GM19240 (cell line): ENCODE results near the gene MYO16.
"Not testable (repeated sequence)": the region's sequence is repeated elsewhere in the genome, so short reads cannot be mapped to it uniquely, and the experiment has no call there.

ENCODE experiments used
- DNase-seq: peaks from one replicate; pipeline ENCODE4 v3.0.0; 2011; ENCODE audit warnings: low spot score; ENCODE audit not compliant: insufficient read length

Gene MYO16

DNA sequence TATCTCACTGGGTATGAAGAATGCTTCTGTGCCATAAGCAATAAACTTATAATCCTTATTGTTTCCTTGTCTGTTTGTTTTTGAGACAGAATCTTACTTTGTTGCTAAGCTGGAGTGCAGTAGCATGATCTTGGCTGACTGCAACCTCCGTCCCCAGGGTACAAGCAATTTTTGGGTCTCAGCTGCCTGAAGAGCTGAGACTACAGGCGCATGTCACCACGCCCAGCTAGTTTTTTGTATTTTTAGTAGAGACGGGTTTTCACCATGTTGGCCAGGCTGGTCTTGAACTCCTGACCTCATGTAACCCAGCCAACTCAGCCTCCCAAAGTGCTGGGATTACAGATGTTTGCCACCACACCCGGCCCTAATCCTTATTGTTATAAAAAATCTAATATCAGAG lies 112.5 kb downstream of the MYO16 start:
- no peak for DNase-seq

DNA sequence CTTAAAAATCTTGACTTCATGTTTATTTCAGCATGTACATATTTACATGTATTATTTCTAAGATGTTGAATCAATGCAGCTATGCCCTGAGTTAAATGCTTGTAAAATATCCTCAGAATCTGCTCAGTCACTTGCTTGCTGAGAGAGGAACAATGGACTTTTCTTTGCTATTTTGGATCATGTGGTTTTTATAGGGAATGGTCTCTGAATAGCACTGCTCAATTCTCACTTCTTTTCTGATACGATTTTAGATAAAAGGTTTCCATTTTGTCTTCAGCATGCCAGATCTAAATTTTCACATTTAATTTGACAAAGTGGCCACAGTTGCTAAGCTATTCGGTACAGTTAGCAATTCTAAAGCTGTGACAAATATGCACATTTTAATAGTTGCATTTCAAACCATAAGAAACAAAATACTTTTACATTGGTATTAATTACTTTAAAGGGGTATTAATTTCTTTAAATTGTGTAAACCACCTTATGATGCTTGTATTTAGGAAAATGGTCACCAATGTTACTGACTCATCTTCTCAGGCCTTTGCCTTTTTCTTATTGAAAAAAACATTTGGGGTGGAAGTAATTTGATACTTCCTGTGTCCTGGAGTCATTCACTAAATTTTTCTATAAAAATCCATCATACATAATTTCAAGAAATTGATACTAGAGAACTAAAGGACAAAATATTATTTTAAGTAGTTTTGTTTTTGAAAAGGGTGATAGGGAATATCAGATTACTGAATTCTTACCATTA lies 113.5 kb downstream of the MYO16 start:
- no peak for DNase-seq

DNA sequence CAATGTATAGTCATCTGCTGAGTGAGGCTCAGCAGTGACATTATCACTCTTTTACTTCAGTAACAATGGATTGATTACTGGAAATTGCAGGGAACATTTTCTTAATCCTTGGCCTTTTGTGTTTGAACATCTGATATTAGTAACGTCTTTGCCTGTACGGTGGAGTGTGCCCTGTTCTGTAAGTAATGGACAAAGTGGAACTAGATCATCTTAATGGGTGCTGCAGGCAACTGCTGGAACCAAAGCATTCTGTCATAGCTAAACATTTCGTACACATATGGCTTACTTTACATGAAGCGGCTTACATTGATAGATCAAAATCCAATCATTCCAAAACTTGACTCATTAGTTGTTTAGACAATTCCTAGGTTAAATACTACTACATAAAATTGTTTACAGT lies 114.1 kb downstream of the MYO16 start:
- no peak for DNase-seq

DNA sequence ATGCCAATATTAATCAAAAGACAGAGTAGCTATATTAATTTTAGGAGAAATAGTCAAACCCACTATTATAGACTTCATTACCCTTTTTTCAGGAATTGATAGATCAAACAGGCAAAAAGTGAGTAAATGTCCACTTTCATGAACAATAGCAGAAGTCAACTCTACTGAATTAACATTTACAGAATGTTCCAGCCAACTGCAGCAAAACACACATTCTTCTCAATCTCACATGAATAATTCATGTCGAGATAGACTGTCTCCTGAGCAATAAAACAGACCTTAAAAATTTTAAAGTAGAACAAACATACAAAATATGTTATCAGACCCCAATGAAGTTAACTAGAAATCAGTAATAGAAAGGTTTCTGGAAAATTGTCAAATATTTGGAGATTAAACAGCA lies 118.4 kb downstream of the MYO16 start:
- DNase-seq = no peak

- DNase-seq = no peak
These were observed 122.9 kb downstream of the MYO16 start for GRCh38 chr13:108752276-108752675.

DNA sequence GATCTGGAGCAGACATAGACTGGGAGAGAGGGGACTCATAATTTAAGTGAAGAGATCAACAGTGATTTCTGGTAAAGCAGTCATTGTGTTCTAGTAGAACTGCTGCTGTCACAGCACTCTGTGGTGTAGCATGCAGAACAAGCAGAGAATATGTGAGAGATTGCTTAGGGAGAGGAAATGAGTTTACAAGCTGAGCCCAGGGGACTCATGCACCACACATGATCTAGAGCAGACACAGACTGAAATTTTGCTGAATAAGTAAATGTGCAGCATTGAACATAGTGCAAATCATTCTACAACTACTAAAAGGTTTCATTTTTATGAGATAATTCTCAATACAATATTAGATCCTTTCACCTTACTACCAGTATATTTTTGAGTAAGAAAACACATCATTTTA lies 125.7 kb downstream of the MYO16 start:
- DNase-seq = no peak

GRCh38 chr13:108760129-108760528 lies 130.7 kb downstream of the MYO16 start:
- no peak for DNase-seq

DNA sequence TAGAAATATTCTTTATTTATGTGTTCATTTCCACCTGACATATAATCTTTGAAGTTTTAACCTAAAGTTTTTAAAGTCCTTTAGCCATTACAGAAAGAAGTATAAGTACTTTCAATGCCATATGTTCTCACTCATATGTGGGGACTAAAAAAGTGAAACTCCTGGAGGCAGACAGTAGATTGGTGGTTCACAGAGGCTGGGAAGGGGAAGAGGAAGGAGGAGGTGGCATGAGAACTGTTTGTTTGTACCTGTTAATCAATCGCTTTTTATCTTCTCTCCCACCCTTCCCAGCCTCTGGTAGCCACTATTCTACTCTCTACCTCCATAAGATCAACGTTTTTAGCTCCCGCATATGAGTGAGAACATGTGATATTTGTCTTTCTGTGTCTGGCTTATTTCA lies 131.1 kb downstream of the MYO16 start:
- no peak for DNase-seq

- no peak for DNase-seq
These were observed 138.6 kb downstream of the MYO16 start for GRCh38 chr13:108768035-108768434.

- DNase-seq = no peak
These were observed 140.0 kb downstream of the MYO16 start for GRCh38 chr13:108769213-108770070.

GRCh38 chr13:108775597-108775996 lies 146.2 kb downstream of the MYO16 start:
- no peak for DNase-seq

DNA sequence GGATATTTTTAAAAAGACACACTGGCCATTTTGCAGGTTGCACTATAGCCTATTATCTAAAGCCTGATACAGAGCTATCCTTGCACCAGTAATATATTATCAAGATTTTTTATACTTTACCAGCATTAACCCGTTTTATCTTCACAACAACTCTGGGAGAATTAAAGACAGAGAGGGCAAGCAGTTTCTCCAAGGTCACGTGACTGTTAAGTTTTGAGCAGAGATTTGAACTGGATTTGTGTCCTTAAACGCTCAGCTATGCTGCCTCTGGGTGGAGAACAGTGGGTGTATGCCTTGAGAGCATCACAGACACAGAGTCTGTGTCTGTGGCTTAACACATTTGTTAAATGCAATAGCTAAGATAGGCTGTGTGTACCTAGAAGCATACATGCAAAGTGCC lies 147.2 kb downstream of the MYO16 start:
- DNase-seq = no peak

DNA sequence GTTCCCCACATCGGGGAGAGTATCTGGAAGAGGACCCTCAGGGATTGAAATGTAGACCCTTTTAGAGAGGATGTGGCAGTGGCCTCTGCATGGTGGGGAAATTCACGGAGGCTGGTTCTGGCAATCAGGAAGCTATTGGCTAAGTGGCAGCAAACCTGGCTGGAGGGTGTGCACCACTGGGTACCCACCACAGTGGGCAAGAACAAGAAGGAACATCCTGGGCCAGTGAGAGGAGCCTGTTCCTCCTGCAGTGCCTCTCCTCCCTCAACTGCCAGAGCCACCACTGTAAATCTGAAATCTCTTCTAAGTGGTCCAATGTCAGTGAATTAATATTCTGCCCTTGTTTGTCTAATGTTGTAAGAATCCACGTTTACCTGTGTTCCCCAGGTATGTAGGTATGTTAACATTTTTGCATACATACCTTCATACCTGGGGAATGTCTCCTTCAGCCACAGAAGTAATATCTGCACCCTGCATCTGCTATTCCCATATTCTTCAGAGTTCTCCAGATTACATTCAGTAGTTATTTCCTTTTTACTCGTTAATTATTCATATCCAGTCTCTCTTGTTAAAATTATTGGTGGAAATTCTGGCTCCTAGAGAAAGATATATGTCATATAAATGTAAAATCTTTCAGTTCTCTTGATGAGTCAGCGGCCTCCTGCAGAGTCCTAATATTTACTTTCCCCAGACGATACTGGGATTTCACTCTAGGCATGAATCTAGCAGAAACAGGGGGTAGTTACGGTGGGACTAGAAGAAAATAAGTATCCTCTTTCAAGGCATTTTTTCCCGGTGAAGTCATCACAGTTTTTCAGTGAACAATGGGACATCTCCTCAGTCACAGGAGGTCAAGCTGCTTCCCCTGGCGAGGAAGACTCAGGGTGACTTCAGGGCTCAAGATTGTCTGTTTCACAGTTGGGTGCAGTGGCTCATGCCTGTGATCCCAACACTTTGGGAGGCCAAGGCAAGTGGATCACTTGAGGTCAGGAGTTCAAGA lies 148.3 kb downstream of the MYO16 start:
- no peak for DNase-seq

DNA sequence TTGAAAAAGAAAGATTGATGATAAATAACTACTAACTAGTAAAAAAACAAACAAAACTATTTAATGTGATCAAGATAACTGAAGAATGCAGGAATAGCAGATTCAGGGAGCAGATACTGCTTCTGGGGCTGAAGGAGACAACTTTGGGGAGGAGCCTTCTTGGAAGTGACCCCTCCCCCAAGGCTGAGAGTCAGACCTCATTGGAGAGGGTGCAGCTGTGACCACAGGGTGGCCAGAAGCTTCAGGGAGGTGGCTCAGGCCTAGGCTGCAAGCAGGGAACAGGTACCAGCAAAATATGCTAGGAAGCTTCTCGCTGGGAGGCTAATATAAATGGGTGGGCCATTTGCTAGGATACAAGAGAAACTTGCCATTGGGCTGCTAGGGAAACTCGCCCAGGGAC lies 149.9 kb downstream of the MYO16 start:
- no peak for DNase-seq

DNA sequence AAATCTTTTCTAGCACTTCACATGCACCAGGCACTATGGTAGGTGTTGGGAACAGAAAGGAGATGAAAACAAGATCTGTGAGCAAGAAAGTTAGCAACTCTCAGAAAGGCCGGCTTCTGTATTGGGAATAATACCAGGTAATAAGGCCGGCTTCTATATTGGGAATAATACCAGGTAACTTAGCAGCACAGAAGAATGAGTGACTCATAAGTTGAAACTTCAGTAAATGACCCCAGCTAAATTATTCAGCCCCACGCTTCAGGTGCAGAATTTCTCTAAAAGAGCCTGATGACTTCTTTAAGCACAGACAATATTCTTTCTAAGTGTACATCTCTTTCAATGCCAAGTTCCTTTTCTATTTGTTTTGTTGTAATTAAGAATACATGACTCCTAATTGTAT lies 151.3 kb downstream of the MYO16 start:
- DNase-seq = no peak

DNA sequence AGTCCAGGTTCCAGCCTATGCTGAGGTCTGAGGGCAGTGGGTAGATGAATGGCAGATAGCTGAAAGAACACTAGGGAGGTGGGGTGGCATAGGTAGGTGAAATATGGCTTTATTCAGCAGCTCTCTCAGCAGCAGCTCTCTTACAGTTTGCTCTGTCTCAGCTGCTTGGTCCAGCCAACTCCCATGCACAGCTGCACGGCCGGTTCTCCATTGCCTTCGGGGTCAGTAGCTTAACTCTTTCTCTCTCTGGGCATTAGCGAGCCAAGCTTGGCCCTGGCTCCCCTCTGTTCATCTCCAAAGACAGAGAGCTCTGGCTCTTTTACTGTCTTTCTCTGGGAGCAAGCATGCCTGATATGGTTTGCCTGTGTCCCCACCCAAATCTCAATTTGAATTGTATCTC lies 151.9 kb downstream of the MYO16 start:
- DNase-seq = no peak

- not testable (repeated sequence) for DNase-seq
These were observed 153.1 kb downstream of the MYO16 start for GRCh38 chr13:108782480-108782879.

DNA sequence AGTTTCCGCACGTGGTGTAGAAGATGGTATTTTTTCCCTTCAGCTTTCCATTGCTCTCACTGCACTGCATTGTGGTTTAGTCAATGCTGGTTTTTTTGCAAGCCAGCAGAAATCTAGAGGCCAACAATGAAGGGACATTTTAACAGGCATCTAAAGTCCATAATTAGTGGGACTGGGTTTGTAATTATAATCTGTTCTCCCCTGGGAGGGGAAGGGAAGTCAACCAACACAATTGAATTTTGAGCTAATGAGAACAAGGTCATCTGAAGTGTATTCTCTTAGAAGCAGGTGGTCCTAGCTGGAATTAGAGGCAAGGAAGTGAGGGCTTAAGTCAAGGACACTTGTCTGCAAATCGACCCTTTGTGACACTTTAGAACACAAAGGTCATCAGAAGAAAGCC lies 156.4 kb downstream of the MYO16 start:
- DNase-seq = no peak

- no peak for DNase-seq
These were observed 157.2 kb downstream of the MYO16 start for GRCh38 chr13:108786456-108787200.

DNA sequence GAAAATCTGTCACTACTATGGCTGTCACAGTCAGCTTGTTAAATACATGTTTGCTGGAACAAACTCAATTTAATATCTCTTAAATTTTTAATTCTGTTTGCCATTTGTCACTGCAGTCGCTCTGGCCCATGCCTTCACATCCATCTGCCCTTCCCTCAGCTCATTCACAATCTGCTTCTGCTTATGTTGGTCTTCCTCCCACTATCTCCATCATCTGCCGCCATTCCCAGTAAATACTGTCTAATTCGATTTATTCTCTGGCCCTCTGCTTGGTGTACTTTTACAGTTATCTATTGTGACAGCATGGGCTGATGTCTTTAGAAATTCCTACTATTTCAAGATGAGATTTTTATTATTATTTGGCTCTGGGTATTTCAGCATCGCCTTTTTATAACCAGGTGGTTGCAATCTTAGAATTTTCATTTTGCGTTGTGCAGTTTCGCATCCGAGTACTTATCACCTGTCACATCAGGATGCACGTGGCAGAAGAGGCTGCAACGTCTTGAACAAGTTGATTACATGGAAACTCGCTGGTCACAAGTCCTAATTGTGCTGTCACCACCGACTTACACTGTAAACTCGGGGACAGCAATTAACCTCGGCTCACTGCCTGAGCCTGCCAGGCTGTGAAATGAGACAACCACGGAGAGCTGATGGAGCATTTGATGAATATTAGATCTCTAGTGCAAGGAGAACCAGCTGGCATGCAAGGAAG lies 158.4 kb downstream of the MYO16 start:
- no peak for DNase-seq
